Endometrium (tissue), 2 donors: Measurements from ENCODE around the gene FAAP20.

Source experiments
- FAIRE-seq: peaks from 2 replicates; lab custom pipeline; 2012; peaks lifted over from hg19 to GRCh38; lab: Jason Lieb, UNC
- donor health status: control.
- donor health status: control.

FAAP20 gene

DNA sequence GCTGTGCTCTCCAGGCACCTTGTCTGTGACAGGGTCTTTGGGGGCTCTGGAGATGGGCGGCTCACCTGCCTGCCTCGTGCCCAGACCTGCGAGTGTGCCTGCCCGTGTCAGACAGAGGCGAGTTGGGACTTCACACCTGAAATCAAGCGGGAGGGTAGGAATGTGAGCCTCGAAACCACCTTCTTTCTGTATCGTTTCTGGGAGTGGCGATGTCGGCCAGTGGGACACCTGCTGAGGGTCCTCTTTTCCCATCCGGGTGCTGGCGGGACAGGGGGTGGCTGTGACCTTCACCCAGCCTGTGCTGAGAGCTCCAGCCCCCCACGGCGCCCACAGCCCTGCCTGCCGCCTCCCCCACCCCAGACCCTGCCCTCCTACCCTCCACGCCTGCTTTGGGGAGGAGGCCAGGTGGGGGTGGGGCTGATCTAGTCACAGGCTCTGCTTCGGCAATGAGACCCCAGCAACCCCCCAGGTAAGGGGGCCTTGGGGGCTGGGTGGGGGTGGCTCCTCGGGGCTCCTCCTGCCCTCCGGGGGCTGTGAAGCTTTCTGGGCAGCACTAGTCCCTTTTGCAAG, 15.6 kb upstream of the FAAP20 start:
- FAIRE-seq, result no peak

DNA sequence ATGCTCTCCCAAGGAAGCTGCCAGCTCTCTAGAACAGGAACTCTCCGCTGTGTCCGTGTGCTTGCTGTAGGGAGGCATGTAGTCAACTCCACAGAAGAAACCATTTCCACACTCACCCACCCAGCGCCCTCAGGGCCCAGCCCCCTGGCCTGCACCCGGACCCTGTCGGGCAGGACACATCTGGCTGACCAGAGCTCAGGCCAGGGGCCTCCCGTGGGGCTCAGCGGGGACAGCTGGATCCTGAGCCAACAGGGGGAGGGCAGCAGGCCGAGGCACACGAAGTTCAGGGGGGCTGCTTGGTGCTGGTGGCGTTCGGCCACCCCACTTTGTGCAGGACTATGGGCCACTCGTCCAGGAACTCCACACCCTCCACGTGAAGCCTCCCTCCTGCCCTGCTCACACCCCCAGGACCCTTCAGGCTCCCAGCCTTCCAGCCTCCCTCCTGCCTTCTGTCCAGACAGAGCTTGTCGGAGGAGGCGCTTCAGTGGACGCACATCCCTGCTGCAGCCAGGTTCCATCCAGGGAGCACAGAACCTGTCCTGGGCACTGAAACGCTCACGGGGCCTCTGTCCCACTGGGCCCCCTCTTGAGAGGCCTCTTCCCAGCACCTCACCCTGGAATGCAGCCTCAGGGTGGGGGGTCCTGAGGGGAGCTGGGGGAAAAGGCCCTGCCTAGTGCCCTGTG, 15.0 kb upstream of the FAAP20 start:
- no peak for FAIRE-seq

DNA sequence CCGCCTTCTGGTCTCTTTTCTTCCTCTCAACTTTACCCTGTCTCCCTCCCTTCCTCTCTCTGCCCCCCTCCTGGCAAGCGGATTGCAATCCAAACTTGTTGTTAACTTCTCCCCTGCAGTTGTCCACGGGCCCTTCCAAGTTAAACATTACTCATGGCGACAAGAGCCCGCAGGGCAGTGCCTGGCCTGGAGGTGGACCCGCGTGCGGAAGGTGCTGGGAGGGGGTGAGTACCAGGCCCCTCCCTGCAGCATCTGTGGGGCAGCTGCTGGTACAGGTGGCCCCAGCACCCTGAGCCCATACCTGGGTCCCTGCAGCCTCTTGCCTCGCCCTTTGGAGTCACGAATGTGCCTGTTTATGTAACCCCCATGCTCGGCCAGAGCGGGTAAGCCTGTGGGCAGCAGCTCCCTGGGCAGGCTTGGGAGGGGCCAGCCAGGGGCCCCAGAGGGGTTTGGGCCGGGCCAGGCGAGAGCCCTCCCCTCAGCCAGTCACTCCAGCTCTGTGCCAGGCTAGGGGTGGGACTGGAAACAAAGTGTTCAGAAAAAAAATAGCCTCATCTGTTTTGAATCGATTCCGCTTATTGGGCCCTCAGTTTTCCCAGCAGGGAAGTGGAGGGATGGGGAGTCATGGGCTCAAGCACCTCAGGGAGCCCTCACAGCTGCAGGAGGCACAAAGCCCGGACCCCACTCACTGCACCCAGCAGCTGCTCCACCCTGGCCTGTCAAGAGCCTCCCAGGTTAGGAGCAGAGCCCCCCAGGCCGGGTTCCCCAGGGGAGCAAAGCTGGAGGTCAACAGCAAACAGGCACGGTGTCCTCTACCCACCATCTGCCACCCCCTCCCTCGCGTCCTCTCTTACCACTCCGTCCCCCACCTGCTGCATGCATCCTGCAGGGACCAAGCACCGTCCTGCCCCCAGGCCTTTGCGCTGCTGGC, 14.0 kb upstream of the FAAP20 start:
- no peak for FAIRE-seq

DNA sequence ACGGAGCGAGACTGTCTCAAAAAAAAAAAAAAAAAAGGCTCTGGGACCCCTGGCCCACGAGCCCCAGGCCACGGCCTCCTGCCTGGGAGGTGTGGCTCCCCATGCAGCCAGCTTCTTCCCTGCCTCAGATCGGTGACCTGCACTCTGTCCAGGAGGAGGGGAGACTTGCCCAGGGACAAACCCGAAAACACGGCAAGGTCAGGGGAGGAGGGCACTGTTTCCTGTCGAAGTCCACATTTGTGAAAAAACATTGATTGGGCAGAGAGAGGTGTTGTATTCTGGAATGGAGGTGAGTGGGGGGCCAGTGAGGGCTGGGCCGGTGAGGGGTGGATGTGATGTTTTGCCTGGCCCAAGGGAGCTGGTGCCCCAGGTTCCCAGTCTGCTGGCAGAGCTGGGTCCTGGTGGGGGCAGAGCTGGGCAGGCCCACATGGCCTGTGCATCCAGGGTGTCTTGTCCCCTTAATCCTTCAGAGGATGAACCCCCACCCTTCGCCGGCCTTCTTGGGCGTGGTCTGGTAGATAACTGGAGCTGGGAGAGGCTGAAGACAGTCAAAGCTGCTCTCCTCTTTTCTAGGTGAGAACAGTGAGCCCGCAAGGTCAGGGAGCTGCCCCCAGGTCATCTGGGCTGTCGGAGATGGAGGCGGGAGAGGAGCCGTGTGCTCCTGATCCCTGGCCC, 12.4 kb upstream of the FAAP20 start:
- no peak for FAIRE-seq

DNA sequence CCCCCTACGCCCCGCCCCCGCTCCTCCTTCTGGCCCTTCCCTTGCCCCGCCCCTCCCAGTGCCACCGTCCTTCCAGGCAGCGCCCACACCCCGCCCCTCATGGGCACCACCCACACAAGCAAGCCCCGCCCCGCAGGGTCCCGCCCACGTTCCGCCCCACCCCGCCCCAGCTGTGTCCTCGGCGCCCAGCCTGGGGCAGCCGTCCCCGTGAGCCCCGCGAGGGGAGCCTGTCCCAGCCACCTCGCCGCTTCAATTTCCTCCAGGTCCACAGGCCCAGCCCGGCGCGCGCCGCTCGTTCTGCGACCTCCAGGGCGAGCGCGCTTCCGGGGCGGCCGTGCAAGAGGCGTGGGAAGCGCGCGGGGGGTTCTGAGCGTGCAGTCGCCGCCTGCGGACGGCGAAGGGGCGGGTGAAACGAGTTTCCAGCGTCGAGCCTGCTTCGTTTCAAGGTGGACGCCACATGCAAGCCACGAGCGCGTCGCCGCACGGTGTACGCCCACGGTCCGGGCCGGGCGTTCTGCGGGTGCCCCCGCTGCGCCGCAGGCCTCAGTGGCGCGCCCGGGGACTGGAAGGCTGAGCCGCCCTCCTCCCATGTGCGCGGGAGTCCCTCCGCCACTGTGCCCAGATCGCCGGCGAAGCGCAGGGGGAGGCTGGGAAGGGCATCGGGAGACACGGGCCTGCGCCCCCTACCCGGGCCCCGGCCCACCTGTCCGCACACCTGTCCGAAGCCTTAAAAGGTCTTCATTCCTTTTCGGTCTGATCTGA, 10.8 kb upstream of the FAAP20 start:
- no peak for FAIRE-seq

DNA sequence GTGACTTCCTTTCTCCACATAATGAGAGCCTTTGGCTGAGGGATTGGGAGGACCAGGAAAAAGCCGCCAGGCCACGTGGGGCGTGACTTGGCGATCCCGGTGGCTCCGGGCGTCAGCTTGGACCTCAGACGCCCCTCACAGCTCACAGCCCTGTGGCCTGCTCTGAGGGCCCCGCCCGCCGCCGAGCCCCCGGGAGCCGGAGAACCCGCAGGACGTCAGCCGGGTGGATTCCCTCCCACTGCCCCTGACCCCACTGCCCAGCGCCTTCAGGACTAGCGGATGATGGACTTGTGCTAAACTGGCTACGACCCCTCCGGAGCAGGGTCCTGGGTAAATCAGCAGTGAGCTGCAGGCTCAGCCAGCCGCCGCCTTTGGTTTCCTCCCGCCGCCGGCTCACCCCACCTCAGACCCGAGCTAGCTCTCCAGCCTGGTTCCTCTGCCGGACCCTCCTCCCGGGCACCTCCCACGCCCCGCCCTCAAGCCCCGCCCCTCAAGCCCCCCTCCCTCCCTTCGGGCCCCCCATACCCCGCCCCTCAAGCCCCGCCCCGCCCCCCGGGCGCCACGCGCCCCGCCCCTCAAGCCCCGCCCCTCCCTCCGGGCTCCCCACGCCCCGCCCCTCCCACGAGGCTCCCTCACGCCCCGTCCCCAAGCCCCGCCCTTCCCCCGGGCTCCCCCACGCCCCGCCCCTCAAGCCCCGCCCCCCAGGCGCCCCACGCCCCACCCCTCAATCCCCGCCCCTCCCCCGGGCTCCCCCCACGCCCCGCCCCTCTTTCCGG, 10.0 kb upstream of the FAAP20 start:
- no peak for FAIRE-seq

DNA sequence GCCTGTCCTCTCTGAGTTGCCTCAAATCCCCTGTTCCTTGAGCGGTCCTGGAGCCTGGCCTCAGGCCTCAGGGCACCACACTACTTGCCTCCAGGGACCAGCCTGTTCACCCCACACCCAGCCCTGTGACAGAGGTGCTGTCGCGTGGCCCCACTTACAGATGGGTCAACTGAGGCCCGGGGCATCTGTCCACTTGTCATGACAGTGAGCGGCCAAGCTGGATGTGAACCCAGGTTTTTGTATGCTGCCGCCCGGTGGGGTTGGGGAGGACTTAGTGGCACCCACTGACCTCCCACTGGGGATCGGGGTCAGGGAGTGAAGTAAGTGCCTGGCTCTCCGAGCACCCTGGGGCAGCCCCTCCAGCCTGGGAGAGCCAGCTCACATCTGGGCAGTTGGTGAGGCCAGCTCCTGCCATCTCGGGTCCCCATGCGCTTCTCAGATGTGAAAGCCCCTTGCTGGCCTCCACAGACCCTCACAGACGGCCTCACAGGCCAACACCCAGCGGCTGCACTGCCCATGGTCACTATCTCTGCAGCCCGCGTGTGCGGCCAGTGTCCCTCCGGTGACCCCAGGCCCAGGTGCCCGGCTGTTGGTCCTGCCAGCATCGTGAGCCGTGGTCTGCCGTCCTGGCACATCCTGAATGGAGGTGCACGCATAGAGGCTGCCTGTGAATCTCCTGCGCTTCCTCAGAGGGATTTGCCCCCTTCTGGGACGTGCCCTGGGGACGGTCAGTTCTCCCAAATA, 9.3 kb upstream of the FAAP20 start:
- FAIRE-seq, result no peak

DNA sequence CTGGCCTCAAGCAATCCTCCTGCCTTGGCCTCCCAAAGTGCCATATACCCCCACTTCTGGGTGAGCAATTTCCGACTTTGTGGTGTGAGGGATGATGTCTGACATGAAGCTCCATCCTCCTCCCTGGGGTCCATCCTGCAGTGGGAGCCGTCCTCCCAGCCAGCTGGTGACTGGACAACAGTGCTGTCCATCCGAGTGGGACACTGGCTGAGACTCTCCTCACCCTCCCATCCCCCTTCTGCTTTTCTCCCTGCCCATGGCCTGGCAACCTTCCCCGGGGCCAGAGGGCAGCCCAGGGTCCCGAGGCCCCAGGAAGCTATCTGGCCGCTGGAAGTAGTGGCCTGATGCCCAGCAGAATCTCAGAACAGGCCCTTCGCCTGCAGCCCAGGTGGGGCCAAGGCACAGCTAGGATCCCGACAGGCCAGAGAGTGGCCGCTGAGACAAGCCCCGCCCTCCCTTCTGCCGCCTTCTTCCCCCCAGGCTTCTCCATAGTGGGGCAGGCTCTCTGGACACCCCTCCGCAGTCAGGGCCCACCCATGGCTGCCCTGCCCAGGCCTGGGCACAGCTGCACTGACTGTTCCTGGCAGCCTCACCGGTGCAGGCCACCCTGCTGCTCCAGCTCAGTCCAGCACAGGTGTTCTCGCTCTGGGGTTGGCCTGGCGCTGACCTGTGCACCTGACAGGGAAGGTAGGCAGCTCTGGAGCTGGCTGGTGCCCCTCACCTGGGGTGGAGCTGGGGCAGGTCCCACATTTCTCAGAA, 8.4 kb upstream of the FAAP20 start:
- FAIRE-seq, result no peak

DNA sequence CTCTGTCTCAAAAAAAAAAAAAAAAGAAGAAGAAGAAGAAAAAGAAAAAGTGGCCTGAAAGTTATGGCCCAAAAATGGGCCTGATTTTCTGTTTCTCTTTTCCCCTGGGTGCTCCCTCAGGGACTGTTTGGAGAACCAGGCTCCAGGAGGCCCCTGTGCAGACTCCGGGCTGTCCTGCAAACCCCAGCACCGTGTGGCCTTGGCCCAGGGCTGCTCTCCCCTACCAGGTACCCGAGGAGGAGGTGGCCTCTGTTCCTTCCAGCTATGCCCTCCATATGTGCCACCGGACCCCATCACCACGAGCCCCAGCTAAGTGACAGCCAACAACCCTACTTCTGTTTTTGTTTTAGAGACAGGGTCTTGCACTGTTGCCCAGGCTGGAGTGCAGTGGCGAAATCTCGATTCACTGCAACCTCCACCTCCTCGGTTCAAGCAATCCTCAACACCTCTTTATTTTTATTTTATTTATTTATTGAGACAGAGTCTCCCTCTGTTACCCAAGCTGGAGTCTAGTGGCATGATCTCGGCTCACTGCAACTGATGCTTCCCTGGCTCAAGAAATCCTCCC, 7.5 kb upstream of the FAAP20 start:
- no peak for FAIRE-seq

DNA sequence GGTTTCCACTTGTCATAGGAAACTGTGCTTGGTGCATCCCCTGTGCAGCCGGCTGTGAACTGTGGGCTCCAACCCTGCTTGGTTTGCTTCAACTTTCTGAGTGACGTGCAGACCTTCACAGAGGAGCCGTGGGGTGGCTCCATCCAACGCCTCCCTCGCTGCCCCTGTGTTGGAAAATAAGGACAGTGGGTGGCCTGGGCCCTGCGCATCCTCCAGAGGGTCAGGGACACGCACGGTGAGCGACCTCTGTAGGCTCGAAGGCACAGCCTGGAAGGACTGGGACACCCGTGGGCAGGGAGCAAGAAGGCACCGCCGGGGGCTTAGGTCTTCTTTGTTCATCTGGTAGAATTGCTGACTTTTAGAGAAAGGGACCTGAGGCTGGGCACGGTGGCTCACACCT, 6.5 kb upstream of the FAAP20 start:
- FAIRE-seq, result no peak

DNA sequence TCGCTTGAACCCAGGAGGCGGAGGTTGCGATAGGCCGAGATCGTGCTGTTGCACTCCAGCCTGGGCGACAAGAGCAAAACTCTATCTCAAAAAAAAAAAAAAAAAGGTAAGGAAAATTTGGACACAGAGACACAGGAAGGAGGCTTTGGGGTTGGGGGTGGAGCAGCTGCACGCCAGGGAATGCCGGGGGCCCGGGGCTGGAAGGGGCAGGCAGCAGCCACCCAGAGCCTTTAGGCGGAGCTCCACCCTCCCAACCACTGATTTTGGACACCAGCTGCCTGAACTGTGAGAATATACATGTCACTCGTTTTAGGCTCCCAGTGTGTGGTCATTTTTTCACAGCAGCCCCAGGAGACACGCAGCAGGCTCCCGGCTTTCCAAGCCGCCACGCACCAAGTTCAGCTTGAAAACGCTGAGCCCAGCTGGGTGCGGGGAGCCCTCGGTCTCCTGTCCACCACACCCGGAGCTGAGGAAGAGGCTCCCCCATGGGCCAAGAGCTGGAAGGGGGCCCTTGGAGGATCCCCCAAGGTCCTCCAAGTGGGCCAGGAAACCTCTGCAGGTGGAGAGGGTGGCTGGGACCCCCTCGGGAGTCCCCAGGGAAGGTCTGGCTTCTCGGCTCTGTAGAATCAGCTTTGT, 5.9 kb upstream of the FAAP20 start:
- no peak for FAIRE-seq

DNA sequence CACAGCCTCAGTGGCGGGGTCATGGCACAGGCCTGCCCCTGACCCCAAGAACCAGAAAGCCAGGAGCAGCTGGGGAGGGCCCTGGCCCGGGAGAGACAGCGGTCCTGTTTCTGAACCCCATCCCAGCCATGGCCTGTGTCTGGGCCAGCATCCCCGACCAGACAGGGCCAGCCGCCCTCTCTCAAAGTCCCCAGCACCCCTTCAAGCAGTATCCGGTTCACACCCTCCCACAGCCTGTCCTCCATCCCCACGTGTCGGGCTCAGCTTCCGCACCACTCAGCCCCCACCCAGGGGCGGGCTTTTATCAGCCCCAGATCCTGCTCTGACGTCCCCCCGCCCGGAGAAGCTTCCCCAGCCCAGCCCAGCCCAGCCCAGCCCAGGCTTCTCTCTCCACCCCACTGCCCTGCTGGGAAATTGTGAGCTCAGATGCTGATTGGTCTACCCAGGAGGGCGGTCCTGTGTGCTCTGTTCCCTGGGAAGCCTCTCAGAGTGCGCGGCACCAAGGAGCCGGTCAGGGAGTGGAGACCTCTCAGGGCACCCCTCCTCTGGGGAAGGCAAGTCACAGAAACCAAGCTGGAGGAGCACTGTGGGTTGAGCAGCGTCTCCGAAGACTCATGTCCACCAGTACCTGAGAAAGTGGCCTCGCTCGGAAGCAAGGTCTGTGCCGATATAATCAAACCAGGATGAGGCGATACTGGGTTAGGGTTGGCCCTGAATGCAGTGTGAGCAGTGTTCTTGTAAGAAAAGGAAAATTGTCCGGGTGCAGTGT, 4.7 kb upstream of the FAAP20 start:
- peak; percentile 92 for FAIRE-seq

DNA sequence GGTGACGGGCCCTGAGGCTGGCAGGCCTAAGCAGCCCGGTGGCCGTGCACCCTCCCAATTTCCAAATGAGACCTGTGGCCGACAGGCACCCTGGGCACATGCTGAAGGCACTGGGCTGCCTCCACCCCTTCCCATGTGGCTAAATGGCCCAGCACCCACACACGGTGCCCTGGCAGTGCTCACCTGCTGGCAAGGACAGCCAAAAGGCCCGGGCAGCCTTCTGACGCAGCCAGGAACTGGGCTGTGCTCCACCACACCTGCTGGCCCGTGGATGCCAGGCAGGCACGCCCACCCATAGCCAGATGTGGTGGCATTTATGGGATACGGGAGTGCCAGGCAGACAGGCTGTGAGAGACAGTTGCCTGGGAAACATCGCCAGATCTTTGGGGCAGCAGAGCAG, 4.0 kb upstream of the FAAP20 start:
- FAIRE-seq, result no peak

DNA sequence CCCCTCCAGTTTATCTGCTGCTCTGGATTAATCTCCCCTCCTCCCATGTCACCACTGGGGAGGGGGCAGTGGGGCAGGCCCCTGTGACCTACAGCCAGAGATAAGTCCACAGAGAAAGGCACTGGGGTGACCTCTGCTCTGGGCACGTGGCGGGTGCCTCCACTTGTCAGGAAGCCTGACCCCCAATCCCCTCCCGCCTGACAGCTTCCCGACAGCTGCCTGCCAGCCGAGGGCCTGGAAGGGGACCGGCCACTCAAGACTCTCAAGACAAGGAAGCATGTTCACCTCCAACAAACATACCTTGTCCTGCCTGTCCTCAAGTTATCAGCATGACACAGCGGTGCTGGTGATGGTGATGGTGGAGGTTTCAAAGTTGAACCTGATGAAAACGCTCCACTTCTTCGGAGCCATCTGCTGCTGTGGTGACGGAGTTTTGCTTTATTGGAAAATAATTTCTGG, 3.2 kb upstream of the FAAP20 start:
- no peak for FAIRE-seq

DNA sequence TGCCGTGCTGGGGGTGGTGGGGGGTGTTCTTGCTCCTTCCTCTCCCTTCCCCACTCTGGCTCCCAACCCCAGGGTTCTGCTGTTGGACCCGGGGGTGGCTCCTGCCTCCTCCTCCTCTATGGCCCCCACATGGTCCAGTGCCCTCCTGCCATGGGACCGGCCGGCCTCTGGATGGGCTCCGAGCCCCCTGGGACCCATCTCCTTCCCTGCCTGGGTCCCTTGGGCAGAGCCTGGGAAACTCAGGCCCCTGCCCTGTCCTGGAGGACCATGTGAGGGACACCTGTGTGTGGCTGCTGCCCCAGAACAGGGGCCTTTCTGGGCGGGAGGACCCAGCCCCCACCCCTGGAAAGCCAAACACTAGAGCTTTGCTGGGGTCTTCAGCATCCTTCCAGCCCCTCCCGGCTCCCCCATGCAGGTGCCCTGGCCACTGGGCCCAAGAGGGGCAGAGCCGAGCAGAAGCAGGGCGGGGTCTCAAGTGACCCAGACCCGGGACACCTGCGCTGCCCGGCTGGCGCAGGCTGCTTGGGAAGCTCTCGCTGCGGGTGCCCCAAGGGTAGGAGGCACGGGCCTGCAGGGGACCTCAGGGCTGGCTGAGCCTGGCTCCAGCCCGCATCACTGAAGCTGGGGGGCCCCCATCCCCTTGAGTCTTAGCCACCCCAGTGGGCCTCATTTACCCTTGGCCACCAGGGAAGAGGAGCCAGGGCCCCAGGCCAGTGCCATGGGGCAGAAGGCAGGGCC, 2.5 kb upstream of the FAAP20 start:
- no peak for FAIRE-seq

DNA sequence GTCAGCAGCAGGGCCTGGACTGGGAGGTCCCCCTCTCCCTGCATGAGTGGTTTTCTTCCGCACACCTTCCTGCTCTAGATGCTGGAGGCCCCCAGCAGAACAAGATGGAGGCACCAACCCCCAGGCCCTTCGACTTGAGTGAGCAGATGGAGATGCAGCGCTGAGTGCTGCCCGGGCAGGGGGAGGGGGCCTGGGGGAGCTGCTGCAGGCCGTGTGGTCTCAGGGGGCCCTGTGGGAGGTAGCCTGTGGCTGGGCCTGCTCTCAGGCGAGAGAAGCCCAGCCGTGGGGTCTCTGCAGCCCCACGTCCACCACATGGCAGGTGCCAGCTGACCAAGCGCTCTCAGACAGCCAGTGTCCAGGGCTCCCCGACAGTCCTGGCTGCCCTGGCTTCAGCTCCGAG, 1.2 kb upstream of the FAAP20 start:
- FAIRE-seq, result no peak
